Fibroblast of lung (primary cell): Measurements from ENCODE around the gene CPS1.

Experiments
- CTCF ChIP-seq, 2 donors: IDR thresholded peaks in 1 of 2; conservative IDR thresholded peaks in 1 of 2; 1 replicate in 1 of 2; 2 replicates in 1 of 2; pipeline ENCODE4 v1.5.1; 2011 to 2012; ENCODE audit warnings: low read length in 2 of 2, control low read depth in 1 of 2, inconsistent platforms in 1 of 2, low read depth in 1 of 2, mild to moderate bottlenecking in 1 of 2
- EZH2 ChIP-seq: IDR thresholded peaks from 2 replicates; pipeline ENCODE4 v1.5.1; 2012; ENCODE audit warnings: low read length, control low read depth, mild to moderate bottlenecking; ENCODE audit errors: missing control alignments

DNA sequence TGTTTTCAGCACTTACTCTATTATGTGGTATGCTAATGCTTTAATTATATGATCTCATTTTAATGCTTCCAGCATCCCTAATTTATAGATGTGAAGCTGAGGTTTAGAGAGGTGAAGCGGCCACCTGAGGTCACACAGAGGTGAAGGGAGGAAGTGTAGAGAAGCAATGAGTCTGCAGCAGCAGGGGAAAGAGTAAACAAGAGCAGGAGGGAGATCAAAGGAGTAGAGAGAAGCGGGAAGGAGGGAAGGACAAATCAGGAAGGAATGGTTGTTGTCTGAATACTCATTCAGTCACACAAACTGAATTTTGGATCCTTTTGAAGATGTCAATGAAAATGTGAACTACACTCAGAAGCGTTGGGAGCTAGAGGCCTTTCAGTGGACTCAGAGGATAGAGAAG, 130.0 kb downstream of the CPS1 start:
- TF ChIP-seq CTCF (conservative IDR thresholded peaks at IDR 0.05 in 1 of 2, IDR thresholded peaks at IDR 0.05 in 1 of 2; ENCODE audit: low read depth in 1 of 2, low read length in 2 of 2) (no peak), EZH2 (no peak)
